Activated CD4-positive, alpha-beta T cell treated with anti-CD3 and anti-CD28 coated beads for 36 hours (primary cell): Measurements from ENCODE around the gene CTCFL. TPM values are rescaled to one million over a fixed set of nuclear protein-coding genes. Genes with fewer than 3 reads are reported as not detected.

ENCODE experiments used
- ATAC-seq: fragments of 200-7000 bp; cut with Tn5 transposase; one replicate; pipeline ENCODE4 v1.10.0; 2021; ENCODE audit warnings: mild to moderate bottlenecking, moderate library complexity
- CTCF ChIA-PET: fragments of 350-600 bp; sonication (Branson Sonifier 250); formaldehyde crosslinking; loops from one replicate; lab custom pipeline; 2021; ENCODE audit warnings: antibody characterized with exemption; lab: Charles Lee
- POLR2A ChIA-PET: fragments of 350-600 bp; sonication (Branson Sonifier 250); formaldehyde crosslinking; loops from one replicate; lab custom pipeline; 2021; ENCODE audit warnings: antibody characterized with exemption, inconsistent platforms; lab: Charles Lee
- DNase-seq: peaks from one replicate; pipeline ENCODE4 v3.0.0-alpha.2; 2020
- H3K27ac Mint-ChIP-seq: one replicate; pipeline ENCODE4 v1.8.0; 2021; ENCODE audit warnings: mixed read lengths
- H3K27me3 Mint-ChIP-seq: one replicate; pipeline ENCODE4 v1.8.0; 2021; ENCODE audit warnings: mixed read lengths
- H3K36me3 Mint-ChIP-seq: one replicate; pipeline ENCODE4 v1.8.0; 2021; ENCODE audit warnings: low read depth, mixed read lengths
- H3K4me1 Mint-ChIP-seq: one replicate; pipeline ENCODE4 v1.8.0; 2021; ENCODE audit warnings: mixed read lengths
- H3K4me3 Mint-ChIP-seq: one replicate; pipeline ENCODE4 v1.8.0; 2021; ENCODE audit warnings: mild to moderate bottlenecking, moderate library complexity, mixed read lengths
- H3K9me3 Mint-ChIP-seq: one replicate; pipeline ENCODE4 v1.8.0; 2021; ENCODE audit warnings: low read depth, mixed read lengths
- intact Hi-C, 2 experiments: fragments of 100-400 bp; cut with DNase I in 1 of 2; cut with micrococcal nuclease in 1 of 2; formaldehyde crosslinking; loops; one replicate each; pipeline versions ENCODE4 v1.14.2 to v1.15.1; 2022 to 2024; cut with DNase I, micrococcal nuclease
- total RNA-seq, 2 experiments: library from RNA; stranded (reverse); gene quantifications; one replicate each; pipeline ENCODE4 v1.2.3, GENCODE V29; 2021

The CTCFL gene
- total RNA-seq, 2 experiments from 2014 or later = not detected

GRCh38 chr20:57502336-57502700 is 22.6 kb downstream of the CTCFL start:
- ChIA-PET CTCF (interaction anchor here (1.7 kb wide), 1 partner anchor 10 kb away, joined by 4 read pairs; no protein-coding TSS in a partner anchor), POLR2A (no interaction called here)
- DNase-seq (no peak), ATAC-seq (no peak)
- H3K4me3 Mint-ChIP-seq = no peak overlapping the region
- peaks cover 27% of the 10 kb centered on the region for H3K27me3 Mint-ChIP-seq
- peaks cover 6% of the 10 kb centered on the region for H3K4me1 Mint-ChIP-seq
- no peak overlapping the region for H3K27ac Mint-ChIP-seq
- intact Hi-C loops = no loop called here
- H3K36me3 Mint-ChIP-seq = no peaks in the 10 kb centered on the region
- H3K9me3 Mint-ChIP-seq = no peaks in the 10 kb centered on the region

- intact Hi-C loops = no loop called here
- H3K36me3 Mint-ChIP-seq = no peaks in the 10 kb centered on the region
- H3K4me1 Mint-ChIP-seq = peaks cover 6% of the 10 kb centered on the region
- ChIA-PET CTCF (interaction anchor here (0.5 to 1.7 kb wide), 3 partner anchors 9 to 120 kb away, joined by 3 to 4 read pairs (median 3); no protein-coding TSS in a partner anchor), POLR2A (no interaction called here)
- H3K9me3 Mint-ChIP-seq = no peaks in the 10 kb centered on the region
- no peak for ATAC-seq
- no peak overlapping the region for H3K4me3 Mint-ChIP-seq
- no peak for DNase-seq
- H3K27me3 Mint-ChIP-seq = peaks cover 29% of the 10 kb centered on the region
- no peak overlapping the region for H3K27ac Mint-ChIP-seq
Observed at GRCh38 chr20:57501461-57502335, 23.2 kb downstream of the CTCFL start.

GRCh38 chr20:57500962-57501361 is 24.0 kb downstream of the CTCFL start:
- H3K27ac Mint-ChIP-seq = no peak overlapping the region
- H3K27me3 Mint-ChIP-seq = peaks cover 31% of the 10 kb centered on the region
- ATAC-seq (no peak), DNase-seq (no peak)
- ChIA-PET POLR2A (no interaction called here), CTCF (interaction anchor here (0.7 to 1.7 kb wide), 2 partner anchors 9 to 113 kb away, joined by 3 to 4 read pairs; no protein-coding TSS in a partner anchor)
- H3K4me3 Mint-ChIP-seq = no peak overlapping the region
- intact Hi-C loops = no loop called here
- H3K36me3 Mint-ChIP-seq = no peaks in the 10 kb centered on the region
- H3K4me1 Mint-ChIP-seq = peaks cover 6% of the 10 kb centered on the region
- no peaks in the 10 kb centered on the region for H3K9me3 Mint-ChIP-seq

GRCh38 chr20:57500235-57500634 is 24.7 kb downstream of the CTCFL start:
- peaks cover 31% of the 10 kb centered on the region for H3K27me3 Mint-ChIP-seq
- H3K4me1 Mint-ChIP-seq = peaks cover 7% of the 10 kb centered on the region
- CTCF ChIA-PET = interaction anchor here (1.7 to 2.5 kb wide), 3 partner anchors 79 to 154 kb away, joined by 3 to 21 read pairs (median 6); no protein-coding TSS in a partner anchor
- H3K9me3 Mint-ChIP-seq = no peaks in the 10 kb centered on the region
- POLR2A ChIA-PET = no interaction called here
- intact Hi-C loops = no loop called here
- no peak overlapping the region for H3K27ac Mint-ChIP-seq
- H3K36me3 Mint-ChIP-seq = no peaks in the 10 kb centered on the region
- DNase-seq (no peak), ATAC-seq (no peak)
- H3K4me3 Mint-ChIP-seq = no peak overlapping the region

- POLR2A ChIA-PET = no interaction called here
- H3K27ac Mint-ChIP-seq = no peak overlapping the region
- H3K4me3 Mint-ChIP-seq = no peak overlapping the region
- ATAC-seq (no peak), DNase-seq (no peak)
- no peaks in the 10 kb centered on the region for H3K36me3 Mint-ChIP-seq
- H3K9me3 Mint-ChIP-seq = no peaks in the 10 kb centered on the region
- H3K4me1 Mint-ChIP-seq = peaks cover 12% of the 10 kb centered on the region
- CTCF ChIA-PET = interaction anchor here (1.1 to 2.5 kb wide), 8 partner anchors 10 to 153 kb away, joined by 3 to 21 read pairs (median 5); no protein-coding TSS in a partner anchor
- H3K27me3 Mint-ChIP-seq = peaks cover 31% of the 10 kb centered on the region
- intact Hi-C loops = loop anchor here in 1 of 2 experiments (2.0 to 5.0 kb wide), 2 partner anchors 95 to 102 kb away; no protein-coding TSS in a partner anchor
Observed at GRCh38 chr20:57499676-57500075, 25.3 kb downstream of the CTCFL start.

- no peaks in the 10 kb centered on the region for H3K36me3 Mint-ChIP-seq
- ChIA-PET CTCF (interaction anchor here (0.6 to 2.5 kb wide), 35 partner anchors 8 to 710 kb away, joined by 3 to 21 read pairs (median 4); no protein-coding TSS in a partner anchor), POLR2A (no interaction called here)
- peak; percentile 75 for DNase-seq
- H3K4me1 Mint-ChIP-seq = peaks cover 12% of the 10 kb centered on the region
- H3K9me3 Mint-ChIP-seq = no peaks in the 10 kb centered on the region
- no peak overlapping the region for H3K27ac Mint-ChIP-seq
- intact Hi-C loops = loop anchor here (1.0 to 5.0 kb wide), 3 partner anchors 96 to 101 kb away; no protein-coding TSS in a partner anchor
- no peak overlapping the region for H3K4me3 Mint-ChIP-seq
- ATAC-seq = peak; percentile 95
- peaks cover 31% of the 10 kb centered on the region for H3K27me3 Mint-ChIP-seq
Observed at GRCh38 chr20:57498425-57499400, 26.2 kb downstream of the CTCFL start.

- Mint-ChIP-seq H3K36me3 (no peaks in the 10 kb centered on the region), H3K9me3 (no peaks in the 10 kb centered on the region), H3K4me1 (peaks cover 12% of the 10 kb centered on the region), H3K27me3 (peaks cover 13% of the 10 kb centered on the region), H3K4me3 (no peak overlapping the region), H3K27ac (no peak overlapping the region)
- no peak for DNase-seq
- intact Hi-C loops = loop anchor here in 1 of 2 experiments (5.0 kb wide), 1 partner anchor 99 kb away; no protein-coding TSS in a partner anchor
- POLR2A ChIA-PET = no interaction called here
- CTCF ChIA-PET = interaction anchor here (0.6 to 1.8 kb wide), 8 partner anchors 23 to 1856 kb away, joined by 3 to 10 read pairs (median 4); no protein-coding TSS in a partner anchor
- no peak for ATAC-seq
Observed at GRCh38 chr20:57496592-57496991, 28.3 kb downstream of the CTCFL start.

- DNase-seq = no peak
- no peaks in the 10 kb centered on the region for H3K36me3 Mint-ChIP-seq
- H3K9me3 Mint-ChIP-seq = no peaks in the 10 kb centered on the region
- CTCF ChIA-PET = interaction anchor here (0.6 to 1.8 kb wide), 14 partner anchors 23 to 1857 kb away, joined by 3 to 10 read pairs (median 4); no protein-coding TSS in a partner anchor
- no peak for ATAC-seq
- peaks cover 12% of the 10 kb centered on the region for H3K4me1 Mint-ChIP-seq
- no peak overlapping the region for H3K4me3 Mint-ChIP-seq
- peaks cover 11% of the 10 kb centered on the region for H3K27me3 Mint-ChIP-seq
- intact Hi-C loops = loop anchor here (1.0 to 5.0 kb wide), 3 partner anchors 99 to 404 kb away; no protein-coding TSS in a partner anchor
- no peak overlapping the region for H3K27ac Mint-ChIP-seq
- POLR2A ChIA-PET = no interaction called here
Observed at GRCh38 chr20:57495978-57496377, 29.0 kb downstream of the CTCFL start.

GRCh38 chr20:57493091-57493615 is 31.8 kb downstream of the CTCFL start:
- H3K27ac Mint-ChIP-seq = no peak overlapping the region
- no peak overlapping the region for H3K4me3 Mint-ChIP-seq
- no peak for DNase-seq
- ChIA-PET POLR2A (no interaction called here), CTCF (interaction anchor here (0.8 to 1.6 kb wide), 11 partner anchors 20 to 112 kb away, joined by 3 to 10 read pairs (median 3); no protein-coding TSS in a partner anchor)
- H3K4me1 Mint-ChIP-seq = peaks cover 6% of the 10 kb centered on the region
- H3K9me3 Mint-ChIP-seq = no peaks in the 10 kb centered on the region
- intact Hi-C loops = no loop called here
- ATAC-seq = no peak
- H3K27me3 Mint-ChIP-seq = peaks cover 6% of the 10 kb centered on the region
- H3K36me3 Mint-ChIP-seq = no peaks in the 10 kb centered on the region

GRCh38 chr20:57491373-57491772 is 33.6 kb downstream of the CTCFL start:
- DNase-seq = no peak
- Mint-ChIP-seq H3K36me3 (no peaks in the 10 kb centered on the region), H3K27ac (no peak overlapping the region), H3K9me3 (no peaks in the 10 kb centered on the region), H3K4me1 (peaks cover 6% of the 10 kb centered on the region), H3K4me3 (no peak overlapping the region), H3K27me3 (peaks cover 2% of the 10 kb centered on the region)
- intact Hi-C loops = no loop called here
- ChIA-PET CTCF (interaction anchor here (1.1 to 1.2 kb wide), 2 partner anchors 127 to 144 kb away, joined by 3 to 5 read pairs; no protein-coding TSS in a partner anchor), POLR2A (no interaction called here)
- ATAC-seq = no peak
